K562 (cell line): ENCODE data around the gene ACRV1.

ENCODE experiments used
- E2F1 ChIP-seq: sonication (generic); formaldehyde crosslinking; IDR thresholded peaks from 2 replicates; pipeline ENCODE4 v1.8.1; 2023; ENCODE audit warnings: mild to moderate bottlenecking, missing genetic modification reagents, moderate library complexity
- IRF1 ChIP-seq: sonication (generic); formaldehyde crosslinking; IDR thresholded peaks from 2 replicates; pipeline ENCODE4 v1.8.0; 2022; ENCODE audit warnings: missing genetic modification reagents, mild to moderate bottlenecking, borderline replicate concordance
- POLR2AphosphoS5 ChIP-seq: IDR thresholded peaks from 2 replicates; pipeline ENCODE4 v1.6.1; 2011; ENCODE audit warnings: mild to moderate bottlenecking, low read depth, low read length, moderate library complexity; ENCODE audit not compliant: control insufficient read depth, insufficient read depth
- PRPF4 ChIP-seq: fragments of 200-400 bp; formaldehyde crosslinking; IDR thresholded peaks from one replicate; pipeline ENCODE4 v1.6.1; 2017; ENCODE audit warnings: low read length, low read depth, mild to moderate bottlenecking; ENCODE audit not compliant: insufficient read depth, poor library complexity, severe bottlenecking
- PTBP1 ChIP-seq: fragments of 200-400 bp; formaldehyde crosslinking; IDR thresholded peaks from 2 replicates; pipeline ENCODE4 v1.6.1; 2017; ENCODE audit warnings: low read depth, low read length
- SMAD1 ChIP-seq: fragments of 150-350 bp; IDR thresholded peaks from 2 replicates; pipeline ENCODE4 v1.6.1; 2014; ENCODE audit warnings: low read length, low read depth; ENCODE audit not compliant: partially characterized antibody
- SNIP1 ChIP-seq: fragments of 450-650 bp; IDR thresholded peaks from 2 replicates; pipeline ENCODE4 v1.7.1; 2017; ENCODE audit warnings: low read depth, mild to moderate bottlenecking
- SP1 ChIP-seq: sonication (generic); formaldehyde crosslinking; IDR thresholded peaks from 2 replicates; pipeline ENCODE4 v1.8.1; 2022; ENCODE audit warnings: mild to moderate bottlenecking, missing genetic modification reagents
- ZNF354B ChIP-seq: fragments of 250-450 bp; sonication (Bioruptor Pico); IDR thresholded peaks from 2 replicates; pipeline ENCODE4 v1.4.0; 2020
- ZNF445 ChIP-seq: fragments of 250-450 bp; sonication (Bioruptor Pico); IDR thresholded peaks from 2 replicates; pipeline ENCODE4 v1.4.0; 2020; ENCODE audit warnings: low read depth, mild to moderate bottlenecking, moderate library complexity

DNA sequence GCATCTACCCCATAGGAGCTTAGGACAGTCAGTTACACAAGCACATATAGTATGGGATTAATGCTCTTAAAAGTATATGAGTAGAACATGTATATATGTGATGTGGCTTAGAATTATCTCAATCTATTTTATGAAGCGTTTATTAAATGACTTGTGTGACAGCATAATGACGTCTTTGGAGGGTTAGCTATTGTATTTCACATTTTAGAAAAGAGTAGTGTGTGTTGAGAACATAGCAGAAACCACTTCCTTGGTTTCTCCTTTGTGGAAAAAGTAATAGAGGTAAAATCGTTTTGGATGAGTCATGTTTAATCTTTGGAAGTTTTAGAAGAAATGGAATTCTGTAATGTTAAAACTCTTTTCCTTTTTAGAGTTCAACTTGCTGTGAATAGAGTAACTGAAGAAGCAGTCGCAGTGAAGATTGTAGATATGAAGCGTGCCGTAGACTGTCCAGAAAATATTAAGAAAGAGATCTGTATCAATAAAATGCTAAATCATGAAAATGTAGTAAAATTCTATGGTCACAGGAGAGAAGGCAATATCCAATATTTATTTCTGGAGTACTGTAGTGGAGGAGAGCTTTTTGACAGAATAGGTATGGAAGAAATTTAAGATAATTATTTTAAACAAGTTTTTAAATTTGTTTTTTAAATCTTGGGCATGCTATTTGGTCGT lies 53.3 kb downstream of the ACRV1 start:
- TF ChIP-seq ZNF445 (CRISPR knock-in tag): no peak
- no peak for TF ChIP-seq POLR2AphosphoS5
- TF ChIP-seq E2F1 (CRISPR knock-in tag): no peak
- no peak for TF ChIP-seq PRPF4
- no peak for TF ChIP-seq PTBP1
- TF ChIP-seq SMAD1: no peak
- no peak for TF ChIP-seq SP1 (CRISPR knock-in tag)
- no peak for TF ChIP-seq SNIP1
- TF ChIP-seq ZNF354B: no peak
- TF ChIP-seq IRF1 (CRISPR knock-in tag): no peak
